GM21619 (cell line): Measurements from ENCODE around the gene WNT5B.
"Not testable (repeated sequence)": the region's sequence is repeated elsewhere in the genome, so short reads cannot be mapped to it uniquely, and the experiment has no call there.

ENCODE experiments used
- ATAC-seq: cut with Tn5 transposase; IDR thresholded peaks from one replicate; pipeline ENCODE4 v1.9.1; 2021; ENCODE audit not compliant: unreplicated experiment

WNT5B gene

DNA sequence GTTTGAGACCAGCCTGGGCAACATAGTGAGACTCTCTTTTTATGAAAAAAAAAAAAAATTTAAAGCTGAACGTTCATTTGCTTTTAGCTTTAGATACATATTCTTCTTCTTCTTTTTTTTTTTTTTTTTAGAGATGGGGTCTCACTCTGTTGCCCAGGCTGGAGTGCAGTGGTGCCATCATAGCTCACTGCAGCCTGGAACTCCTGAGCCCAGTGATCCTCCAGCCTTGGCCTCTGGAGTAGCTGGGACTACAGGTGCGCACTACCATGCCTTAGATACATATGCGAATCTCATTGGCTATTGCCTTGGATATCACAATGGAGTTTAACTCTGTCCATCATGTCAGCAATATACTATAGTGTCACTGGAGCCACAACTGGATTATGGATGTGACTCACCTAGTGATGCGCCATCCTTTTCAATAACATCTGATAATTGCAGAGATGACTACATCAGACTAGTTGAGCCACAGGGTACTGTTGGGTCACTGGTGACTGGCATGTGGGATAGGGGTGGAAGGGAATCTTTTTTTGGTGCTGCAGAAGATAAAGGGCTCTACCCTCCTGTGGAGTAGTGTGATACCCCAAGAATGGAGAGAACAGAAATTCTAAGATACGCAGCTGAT, 59.2 kb downstream of the WNT5B start:
- ATAC-seq: no peak

DNA sequence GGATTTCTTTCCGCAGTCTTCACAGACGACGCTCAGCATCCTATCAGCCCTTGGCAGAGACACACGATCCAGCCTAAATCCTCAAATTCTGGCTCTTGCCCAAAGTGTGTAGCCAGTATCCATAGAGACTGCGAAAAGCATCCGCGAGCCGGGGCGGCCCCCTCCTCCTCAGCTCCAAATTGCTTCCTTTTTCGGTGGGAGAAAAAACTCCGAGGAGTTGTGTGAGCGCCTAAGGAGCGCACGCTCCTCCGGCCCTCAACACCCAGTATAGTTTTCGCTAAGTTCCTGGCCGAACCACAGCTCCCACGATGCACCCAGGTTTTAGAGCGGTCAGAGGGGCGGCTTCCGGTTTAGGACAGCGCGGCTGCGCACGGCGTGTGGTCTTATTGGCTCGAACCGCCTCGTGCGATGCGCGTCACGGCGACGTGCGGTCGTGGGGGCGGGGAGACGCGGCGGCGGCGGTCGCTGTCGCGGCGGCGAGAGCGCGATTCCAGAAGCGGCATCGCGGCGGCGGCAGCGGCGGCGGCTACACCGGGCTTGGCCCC, 61.6 kb downstream of the WNT5B start, which contains the start of gene ADIPOR2:
Gene ADIPOR2 (plus strand): TSS at position 493 of the 545 bp plus-strand sequence. CDS start 63,274 bp downstream, outside the sequence.
- ATAC-seq: peak; percentile 94

DNA sequence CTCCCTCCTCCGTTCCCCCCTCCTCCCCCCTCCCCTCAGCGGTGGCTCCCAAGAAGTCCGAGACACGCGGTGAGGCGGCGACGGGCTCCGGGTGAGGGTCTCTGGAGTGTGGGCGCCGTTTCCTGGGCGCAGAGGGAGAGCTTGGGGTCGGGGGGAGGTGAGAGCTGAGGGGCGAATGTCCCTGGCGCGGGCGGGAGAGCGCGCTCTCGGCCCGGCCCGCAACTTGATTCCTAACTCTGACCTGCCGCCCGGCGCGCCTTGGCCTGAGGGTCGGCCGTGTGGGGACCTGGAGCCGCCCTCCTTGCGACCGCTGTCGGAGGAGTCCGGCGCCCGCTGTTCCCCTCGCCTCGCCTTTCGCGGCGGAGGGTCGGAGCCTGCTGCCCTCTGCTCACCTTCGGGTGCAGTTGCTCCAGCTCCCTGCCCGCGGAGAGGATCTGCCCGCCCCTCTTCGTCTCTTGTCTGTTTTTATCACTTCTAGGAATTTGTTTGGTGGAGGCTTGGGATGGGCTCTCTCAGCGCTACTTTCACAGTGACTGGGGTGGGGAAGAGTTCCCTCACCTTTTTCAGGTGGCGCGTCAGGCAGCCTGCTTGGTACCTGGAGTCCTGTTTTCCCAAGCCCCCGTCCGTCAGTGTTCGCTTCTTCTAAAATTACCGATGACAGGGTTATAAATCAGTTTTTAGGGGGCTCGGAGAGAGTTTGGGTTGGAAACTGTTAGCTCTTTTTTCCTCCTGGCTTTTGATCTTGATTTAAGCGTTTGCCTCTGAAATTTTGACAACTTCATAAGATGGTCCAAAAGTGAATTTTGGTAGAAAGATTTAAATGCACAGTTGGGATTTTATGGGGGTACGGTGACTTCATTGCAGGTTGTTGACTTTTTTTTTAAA, 62.3 kb downstream of the WNT5B start:
- ATAC-seq: peak; percentile 37

DNA sequence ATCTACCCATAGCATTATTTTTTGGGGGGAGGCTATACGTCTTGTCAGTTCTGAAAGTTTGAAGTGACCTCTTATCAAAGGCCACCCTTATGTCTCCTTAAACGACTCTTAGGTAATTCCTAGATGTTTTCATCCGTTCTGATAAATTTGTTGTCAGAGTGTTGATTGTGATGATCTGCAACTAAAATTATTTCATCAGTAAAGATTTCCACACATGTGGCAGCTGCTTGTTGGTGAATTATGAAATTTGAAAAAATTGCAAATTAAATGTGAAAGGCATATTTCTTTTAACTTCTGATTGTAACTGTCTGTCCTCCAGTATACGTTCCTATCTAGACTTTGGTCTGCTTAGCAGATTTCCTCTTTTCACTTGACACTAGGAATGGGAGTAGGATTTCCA, 63.2 kb downstream of the WNT5B start:
- ATAC-seq: no peak

DNA sequence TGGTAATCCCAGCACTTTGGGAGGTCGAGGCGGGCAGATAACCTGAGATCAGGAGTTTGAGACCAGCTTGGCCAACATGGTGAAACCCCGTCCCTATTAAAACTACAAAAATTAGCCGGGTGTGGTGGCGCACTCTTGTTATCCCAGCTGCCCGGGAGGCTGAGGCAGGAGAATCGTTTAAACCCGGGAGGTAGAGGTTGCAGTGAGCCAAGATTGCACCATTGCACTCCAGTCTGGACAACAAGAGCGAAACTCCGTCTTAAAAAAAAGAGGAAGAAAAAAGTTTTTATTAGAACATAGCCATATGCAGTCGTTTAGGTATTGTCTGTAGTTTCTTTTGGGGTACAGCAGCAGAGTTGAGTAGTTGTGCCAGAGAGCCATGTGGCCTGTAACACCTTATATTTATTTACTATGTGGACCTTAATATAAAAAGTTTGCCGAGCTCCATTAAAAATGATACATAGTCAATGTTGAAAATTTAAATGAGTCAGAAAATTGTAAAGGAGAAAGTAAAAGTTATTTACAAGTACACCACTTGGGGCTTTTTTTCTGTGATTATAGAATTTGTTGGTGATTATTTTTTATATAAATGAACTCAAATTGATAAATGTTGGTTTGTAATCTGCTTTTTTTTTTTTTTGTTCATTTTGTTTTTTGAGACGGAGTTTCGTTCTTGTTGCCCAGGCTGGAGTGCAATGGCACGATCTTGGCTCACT, 64.0 kb downstream of the WNT5B start:
- no peak for ATAC-seq

DNA sequence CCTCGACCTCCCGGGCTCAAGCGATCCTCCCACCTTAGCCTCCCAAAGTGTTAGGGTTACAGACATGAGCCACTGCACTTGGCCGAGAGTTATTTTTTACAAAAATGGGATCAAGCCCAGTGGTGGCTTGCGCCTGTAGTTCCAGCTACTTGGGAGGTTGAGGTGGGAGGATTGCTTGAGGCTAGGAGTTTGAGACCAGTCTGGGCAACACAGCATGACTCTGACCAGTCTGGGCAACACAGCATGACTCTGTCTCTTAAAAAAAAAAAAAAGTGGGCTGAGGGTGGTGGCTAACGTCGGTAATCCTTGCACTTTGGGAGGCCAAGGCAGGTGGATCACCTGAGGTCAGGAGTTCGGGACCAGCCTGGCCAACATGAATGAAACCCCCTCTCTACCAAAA, 66.1 kb downstream of the WNT5B start:
- ATAC-seq: not testable (repeated sequence)

- no peak for ATAC-seq
These were observed 67.0 kb downstream of the WNT5B start for GRCh38 chr12:1695886-1696670.

GRCh38 chr12:1696800-1697199, 67.8 kb downstream of the WNT5B start:
- ATAC-seq: no peak
